Measurements from ENCODE around the gene FUT4.
A peak's percentile ranks its signal among the peaks of the same experiment; 100 is the strongest.
"Not testable (repeated sequence)": the region's sequence is repeated elsewhere in the genome, so short reads cannot be mapped to it uniquely, and the experiment has no call there.

The FUT4 gene

GRCh38 chr11:94543695-94544645 lies at the start of gene FUT4:
Gene FUT4 (plus strand): TSS chr11:94543921. CDS start chr11:94544134, 213 bp downstream.
- peak; percentile 88 for DNase-seq (ENCODE audit: low spot score)

DNA sequence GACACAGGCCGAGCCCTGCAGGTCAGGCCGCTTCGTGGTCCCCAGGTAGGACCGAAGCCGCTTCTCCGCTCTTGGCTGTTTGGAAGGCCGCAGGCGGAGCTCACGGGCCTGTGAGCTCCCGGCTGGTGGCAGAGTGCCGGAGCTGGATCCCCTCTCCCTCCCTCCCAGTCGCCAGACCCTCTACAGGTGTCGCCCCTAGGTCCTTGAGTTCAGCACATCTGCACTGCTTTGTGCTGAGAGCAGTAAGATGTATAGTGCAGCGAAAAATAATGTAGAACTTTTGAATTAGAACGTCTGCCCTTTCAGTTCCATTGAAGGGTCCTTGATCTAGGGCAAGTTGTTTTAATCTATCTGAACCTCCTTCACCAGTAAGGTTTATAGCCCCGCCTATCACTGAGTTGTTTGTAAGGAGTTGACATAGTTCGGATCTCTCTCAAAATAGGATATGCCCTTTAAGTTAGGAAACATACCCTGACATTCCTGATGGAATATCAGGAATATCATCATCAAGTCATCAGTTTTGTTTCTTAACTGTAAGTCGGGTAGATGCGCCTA lies 49.5 kb upstream of the FUT4 start:
- DNase-seq (ENCODE audit: low spot score): no peak

DNA sequence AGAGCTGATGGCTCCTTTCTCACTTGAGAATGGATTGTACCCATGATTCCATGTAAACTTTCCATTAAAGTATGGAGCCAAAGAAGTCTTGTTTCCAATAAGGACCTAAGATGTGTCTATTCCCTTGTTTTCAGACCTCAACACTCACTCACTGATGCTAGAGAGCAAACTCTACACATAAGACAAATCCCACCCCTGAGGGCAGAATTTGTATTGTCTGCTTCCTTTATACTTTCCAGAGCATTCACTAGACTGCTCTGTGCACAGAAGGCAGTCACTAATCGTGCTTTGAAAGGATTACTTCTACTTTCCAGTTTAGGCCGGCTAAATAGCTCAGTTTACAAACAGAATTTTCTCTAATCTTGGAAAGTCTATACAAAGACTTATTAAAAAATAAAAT lies 43.5 kb upstream of the FUT4 start:
- no peak for DNase-seq (ENCODE audit: low spot score)

DNA sequence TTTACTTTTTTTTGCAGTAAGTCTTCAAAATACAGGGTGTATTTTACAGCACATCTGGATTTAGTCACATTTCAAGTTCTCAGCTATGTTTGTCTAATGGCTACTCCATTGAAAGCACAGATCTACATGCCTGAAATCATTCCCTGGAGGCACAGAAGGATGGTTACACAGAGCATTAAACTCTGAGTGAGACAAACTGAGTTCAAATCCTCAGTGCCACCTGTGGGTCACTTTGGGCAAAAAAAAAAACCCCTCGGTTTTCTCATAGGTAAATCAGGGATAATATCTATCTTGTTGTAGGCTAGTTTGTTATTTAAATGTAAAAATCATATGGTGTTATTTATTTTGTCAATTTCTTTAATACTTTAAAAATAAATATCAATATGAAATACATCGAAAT lies 42.2 kb upstream of the FUT4 start:
- DNase-seq (ENCODE audit: low spot score): no peak

DNA sequence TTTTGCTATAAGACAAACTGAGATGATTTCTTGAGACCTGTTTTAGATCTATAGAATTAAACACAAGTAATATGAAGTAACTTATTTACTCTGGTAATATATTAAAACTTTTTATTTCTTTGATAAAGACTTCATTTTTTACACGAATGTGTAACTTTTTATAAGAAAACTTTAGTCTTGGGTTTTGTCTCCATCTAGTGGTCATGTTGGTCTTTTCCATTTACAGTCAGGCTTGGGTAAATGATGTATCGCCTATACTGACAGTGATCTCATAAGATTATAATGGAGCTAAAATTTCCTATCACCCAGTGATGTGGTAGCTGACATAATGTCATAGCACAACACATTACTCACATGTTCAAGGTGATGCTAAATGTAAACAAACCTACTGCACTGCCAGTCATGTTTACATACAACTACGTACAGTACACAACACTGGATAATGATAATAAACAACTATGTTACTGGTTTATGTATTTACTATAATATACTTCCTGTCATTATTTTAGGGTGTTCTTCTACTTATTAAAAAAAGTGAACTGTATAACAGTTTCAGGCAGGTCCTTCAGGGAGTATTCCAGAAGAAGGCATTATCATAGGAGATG lies 38.9 kb upstream of the FUT4 start:
- DNase-seq (ENCODE audit: low spot score): no peak

DNA sequence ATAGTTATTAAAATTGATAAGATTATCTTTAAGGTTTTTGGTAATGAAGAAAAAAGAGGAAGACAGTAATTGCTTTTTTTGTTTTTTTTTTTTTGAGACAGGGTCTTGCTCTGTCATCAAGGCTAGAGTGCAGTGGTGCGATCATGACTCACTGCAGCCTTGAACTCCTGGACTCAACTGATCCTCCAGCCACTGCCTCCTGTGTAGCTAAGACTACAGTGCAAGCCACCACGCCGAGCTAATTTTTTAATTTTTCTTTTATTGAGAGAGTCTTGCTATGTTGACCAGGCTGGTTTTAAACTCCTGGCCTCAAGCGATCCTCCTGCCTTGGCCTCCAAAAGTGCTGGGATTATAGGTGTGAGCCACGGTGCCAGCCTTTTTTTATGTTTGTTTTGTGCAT lies 37.2 kb upstream of the FUT4 start:
- not testable (repeated sequence) for DNase-seq (ENCODE audit: low spot score)

- DNase-seq (ENCODE audit: low spot score): no peak
Observed at GRCh38 chr11:94507485-94507884, 36.2 kb upstream of the FUT4 start.

DNA sequence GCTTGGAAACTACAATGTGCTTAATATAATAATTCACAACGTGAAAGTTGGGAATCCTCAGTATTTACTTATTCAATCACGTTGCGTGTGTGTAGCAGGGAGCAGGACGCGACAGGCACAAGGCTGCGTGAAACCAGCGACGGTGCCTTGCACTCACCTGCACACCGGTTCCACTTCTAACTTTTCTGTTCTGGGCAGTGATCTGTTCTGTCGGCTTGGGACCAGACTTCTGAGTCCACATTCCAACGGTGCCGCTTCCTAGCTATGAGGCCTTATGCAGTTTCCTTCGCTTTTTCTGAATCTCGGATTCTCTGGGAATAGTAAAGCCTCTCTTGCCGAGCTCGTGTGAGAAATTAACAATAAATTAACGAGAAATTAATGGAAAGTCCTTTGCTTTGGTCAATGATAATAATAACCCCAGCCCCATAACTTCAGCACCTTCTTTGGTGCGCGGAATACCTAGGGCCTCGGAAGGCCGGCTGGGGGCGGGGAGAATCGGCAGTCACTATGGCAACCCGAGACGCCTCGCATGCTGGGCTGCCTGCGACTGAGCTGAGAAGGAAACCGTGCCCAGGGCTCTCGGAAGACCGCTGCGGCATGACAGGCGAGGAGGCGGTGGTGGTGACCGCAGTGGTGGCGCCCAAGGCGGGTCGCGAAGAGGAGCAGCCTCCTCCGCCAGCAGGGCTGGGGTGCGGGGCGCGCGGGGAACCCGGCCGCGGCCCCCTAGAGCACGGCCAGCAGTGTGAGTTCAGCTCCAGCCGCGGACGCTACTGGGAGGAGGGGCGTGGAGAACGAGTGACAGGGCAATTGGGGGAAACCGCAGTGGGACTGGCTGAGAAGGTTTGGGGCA lies 31.6 kb upstream of the FUT4 start, which contains the start of gene C11orf97:
C11orf97 (plus strand) TSS at position 530 of the 850 bp plus-strand sequence; CDS start at position 598, 68 bp downstream.
- peak; percentile 90 for DNase-seq (ENCODE audit: low spot score)

DNA sequence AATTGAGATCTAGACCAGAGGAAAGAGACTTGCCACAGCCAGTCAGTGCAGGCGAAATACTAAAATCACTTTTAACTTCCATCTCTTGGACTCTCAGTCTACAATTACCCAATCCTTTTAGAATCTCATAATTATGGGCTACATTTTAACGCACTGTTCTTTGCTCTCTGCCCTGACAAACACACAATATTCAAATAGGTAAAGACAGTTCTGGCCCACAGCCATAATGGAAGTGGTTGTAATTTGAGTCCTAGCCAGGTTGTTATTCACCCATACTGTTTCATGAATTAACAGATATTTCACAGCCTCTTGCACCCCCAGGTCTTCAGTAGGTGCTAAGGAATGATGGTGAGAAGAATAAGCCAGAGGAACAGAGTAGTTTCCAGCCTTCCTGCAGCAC lies 30.6 kb upstream of the FUT4 start:
- no peak for DNase-seq (ENCODE audit: low spot score)

GRCh38 chr11:94515398-94515797 lies 28.3 kb upstream of the FUT4 start:
- no peak for DNase-seq (ENCODE audit: low spot score)

DNA sequence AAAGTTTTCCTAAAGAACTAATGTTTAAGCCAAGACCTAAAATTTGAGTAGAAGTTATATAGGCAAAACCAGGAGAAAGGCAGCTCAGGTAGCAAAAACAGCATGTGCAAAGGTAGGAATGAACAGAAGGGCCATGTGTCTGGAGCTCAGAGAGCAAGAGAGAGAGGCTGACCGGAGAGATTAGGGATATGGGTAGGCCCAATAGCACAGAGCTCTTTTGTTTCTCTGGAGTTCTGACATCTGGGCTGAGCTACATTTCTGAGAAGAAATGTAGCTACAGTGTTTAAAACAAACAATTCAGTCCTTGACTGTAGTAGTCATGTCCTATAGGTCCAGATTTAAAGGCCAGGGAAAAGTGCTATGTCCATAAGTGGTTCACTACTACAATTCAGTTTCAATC lies 27.0 kb upstream of the FUT4 start:
- DNase-seq (ENCODE audit: low spot score): no peak

GRCh38 chr11:94518300-94518699 lies 25.4 kb upstream of the FUT4 start:
- DNase-seq (ENCODE audit: low spot score): no peak

DNA sequence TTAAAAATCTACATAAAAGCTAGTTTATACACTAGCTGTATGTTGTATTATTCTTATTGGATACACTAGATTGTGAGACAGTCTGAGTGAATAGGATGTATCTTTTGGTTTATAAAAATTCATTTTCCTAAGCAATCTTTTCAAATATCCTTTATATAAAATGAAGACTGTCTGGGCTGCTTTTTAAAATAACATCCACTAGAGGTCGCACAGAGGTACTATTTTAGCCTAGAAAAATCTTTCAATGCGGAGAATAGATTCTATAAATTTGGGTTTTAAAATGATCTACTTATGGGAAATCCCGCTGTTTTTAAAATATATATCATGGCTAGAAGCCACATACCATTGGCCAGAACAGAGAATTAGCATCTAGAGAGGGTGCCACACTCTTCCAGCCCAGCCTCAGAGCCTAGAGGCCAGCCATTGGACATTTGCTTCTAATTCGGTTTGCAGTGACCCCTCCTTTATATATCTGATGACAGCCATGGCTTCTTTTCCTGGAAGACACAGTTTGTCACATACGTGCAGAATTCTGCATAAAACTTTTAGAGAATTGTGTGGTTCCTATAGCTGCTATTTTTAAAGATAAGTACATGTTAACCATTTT lies 24.1 kb upstream of the FUT4 start:
- no peak for DNase-seq (ENCODE audit: low spot score)

DNA sequence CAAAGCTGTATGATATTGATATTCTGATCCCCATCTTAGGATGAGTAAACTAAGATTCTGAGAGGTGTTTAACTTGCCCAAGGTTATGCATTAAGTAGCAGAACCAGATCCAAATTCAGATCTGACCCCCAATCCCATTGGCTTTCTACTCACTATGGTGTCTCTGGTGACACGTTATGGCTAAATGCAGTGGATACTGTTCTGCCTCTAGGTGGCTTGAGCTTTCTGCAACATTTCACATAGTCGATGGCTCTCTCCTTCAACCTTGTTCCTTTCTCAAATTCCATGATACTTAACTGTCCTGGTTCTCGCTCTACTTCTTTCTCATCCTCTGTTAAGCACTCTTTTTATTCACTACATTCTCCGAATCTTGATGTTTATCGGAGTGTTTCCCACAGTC lies 22.0 kb upstream of the FUT4 start:
- DNase-seq (ENCODE audit: low spot score): no peak

DNA sequence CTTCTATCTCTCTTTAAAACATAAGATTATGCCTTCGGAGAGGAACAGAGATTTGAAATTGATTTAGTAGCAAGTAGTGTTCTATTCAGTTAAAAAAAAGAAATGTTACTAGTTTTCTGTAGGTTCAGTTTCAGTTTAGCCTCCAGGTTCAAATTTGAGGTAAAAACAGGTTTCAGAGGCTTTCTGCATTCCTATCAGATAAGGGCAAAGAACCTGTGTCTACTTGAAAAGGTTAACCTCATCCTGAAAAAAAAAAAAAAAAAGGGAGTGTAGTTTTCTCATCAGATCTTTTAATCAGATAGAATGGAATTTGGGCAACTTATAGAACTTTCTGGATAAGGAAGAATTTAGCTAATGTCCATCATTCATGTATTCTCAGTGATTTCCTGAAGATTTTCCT lies 19.4 kb upstream of the FUT4 start:
- no peak for DNase-seq (ENCODE audit: low spot score)

DNA sequence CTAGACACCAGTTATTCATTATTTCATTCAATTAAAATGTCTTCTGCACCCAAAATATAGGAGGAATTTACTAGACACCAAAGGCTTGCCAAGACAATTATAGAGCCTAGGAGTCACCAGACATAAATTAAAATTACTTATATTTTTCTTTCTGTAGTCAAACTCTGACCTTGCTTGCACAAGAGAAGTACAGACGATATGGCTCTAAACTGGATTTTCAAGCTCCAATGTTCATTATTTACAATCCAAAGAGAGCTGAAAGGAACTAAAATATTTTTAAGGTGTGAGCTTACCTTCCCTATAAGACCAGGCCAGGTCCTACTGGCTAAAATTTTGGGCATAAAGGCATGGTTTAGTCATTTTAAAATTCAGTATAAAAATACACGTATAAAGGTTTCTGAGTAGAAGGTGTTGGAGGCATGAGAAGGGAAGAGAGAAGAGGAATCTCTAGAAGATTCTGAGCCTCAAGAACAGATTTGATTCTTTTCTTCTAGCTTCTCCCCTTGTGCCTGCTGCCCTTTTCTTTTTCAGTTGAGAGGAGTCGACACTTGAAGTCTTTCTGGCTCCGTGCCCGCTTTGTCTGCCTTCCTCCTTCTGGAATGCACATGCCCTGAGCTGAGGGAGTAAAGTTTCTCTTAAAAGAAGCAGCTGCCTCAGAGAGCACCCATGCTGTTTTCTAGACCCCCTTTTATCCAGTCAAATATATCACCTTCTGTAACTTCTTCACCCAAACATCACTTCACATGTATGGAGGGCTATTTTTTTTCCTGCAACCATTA lies 18.0 kb upstream of the FUT4 start:
- DNase-seq (ENCODE audit: low spot score): no peak

DNA sequence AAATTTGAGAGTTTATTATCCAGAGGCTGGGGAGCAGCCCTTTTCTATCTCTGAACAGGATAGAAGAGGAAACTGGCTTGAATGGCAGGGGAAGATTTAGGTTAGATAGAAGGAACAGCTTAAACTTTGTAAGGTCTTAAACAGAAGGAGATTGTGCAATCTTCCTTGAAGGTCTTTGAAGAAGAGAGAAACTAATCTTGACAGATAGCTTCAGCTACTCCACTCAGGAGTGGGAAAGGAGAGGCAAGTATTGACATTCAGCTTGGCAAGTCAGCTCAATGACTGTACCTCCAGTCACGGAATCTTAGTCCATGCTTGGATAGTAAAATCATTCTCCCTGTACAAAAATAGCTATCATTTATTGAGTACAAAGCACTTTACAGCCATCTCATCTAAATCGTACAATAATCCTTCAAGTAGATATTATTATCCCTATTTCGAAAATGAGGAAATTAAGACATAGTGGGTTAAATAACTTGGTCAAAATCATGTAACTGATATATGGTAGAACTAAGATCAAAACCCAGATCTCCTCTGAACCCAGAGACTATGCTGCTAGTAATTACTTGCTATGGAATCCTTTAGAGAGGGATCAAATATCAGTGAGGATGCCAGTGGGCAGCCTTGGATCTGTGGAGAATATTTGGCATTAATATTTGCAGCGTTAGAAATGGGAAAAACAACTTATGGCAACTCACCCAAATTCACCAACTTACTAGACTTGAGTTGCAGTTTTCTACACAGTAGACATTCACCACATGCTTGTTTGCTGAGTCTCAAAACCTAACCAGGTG lies 16.9 kb upstream of the FUT4 start:
- DNase-seq (ENCODE audit: low spot score): no peak

DNA sequence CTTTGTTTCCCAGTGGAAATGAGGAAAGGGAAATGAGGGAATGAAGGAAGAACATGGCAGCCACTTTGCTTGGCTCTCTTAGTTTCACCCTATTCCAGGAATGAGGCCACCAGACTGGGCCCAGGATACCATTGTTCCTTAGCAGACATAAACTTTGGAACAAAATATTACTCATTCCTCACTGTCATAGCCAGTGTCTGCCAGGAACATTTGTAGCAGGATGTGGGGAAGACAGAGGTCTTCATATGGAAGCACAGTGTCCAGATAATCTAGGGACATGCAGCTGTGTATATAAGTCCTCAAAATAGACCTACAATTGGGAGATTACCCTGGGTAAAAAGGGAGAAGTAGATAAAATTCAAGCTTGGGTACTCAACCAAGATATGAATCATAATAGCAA lies 15.2 kb upstream of the FUT4 start:
- DNase-seq (ENCODE audit: low spot score): no peak

- DNase-seq (ENCODE audit: low spot score): no peak
Observed at GRCh38 chr11:94532211-94532610, 11.5 kb upstream of the FUT4 start.

DNA sequence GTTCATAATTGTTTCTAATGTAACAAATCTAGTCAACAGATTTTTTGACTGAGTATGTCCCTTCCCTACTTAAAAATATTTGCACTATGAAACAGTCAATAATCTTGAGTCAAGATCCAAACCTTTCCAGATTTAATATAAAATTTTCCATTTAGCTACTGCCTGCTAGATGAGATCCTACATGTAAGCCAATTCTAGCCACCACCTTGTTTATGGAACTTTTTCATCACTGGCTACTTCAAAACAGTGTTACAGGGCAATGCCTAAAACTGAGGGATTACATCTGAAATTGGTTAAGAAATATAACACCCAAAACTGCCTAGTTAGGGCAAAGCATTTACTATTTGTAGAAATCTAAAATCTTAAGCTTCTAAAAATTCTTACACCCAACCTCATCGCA lies 10.5 kb upstream of the FUT4 start:
- DNase-seq (ENCODE audit: low spot score): no peak
